A549 (cell line): ENCODE measurements around the gene CST4. TPM values are rescaled to one million over a fixed set of nuclear protein-coding genes. Genes with fewer than 3 reads are reported as not detected.

Source experiments
- ATAC-seq, 2 experiments: fragments of 200-7000 bp in 1 of 2; fragments of >200 bp in 1 of 2; cut with Nextera tagmentation in 1 of 2; cut with Tn5 transposase in 1 of 2; 3 replicates each; pipeline versions ENCODE4 v1.8.0 to v1.9.1; 2018 to 2020; ENCODE audit warnings: mild to moderate bottlenecking in 1 of 2, moderate library complexity in 1 of 2
- CTCF ChIA-PET: fragments of 300-600 bp; sonication (Branson Sonifier 250); formaldehyde crosslinking; extraction: SDS; loops from one replicate; lab custom pipeline; 2021; ENCODE audit warnings: antibody characterized with exemption, inconsistent platforms; lab: Yijun Ruan, JAX
- POLR2A ChIA-PET: fragments of 350-600 bp; formaldehyde crosslinking; extraction: SDS; loops from one replicate; lab custom pipeline; 2021; ENCODE audit warnings: antibody characterized with exemption, inconsistent platforms; lab: Yijun Ruan, JAX
- DNase-seq, 2 experiments: peaks; one replicate each; pipeline versions ENCODE4 v3.0.0 to v3.0.0-alpha.2; 2011 to 2016; ENCODE audit warnings: low read depth in 1 of 2, low spot score in 1 of 2
- FAIRE-seq: peaks from 2 replicates; lab custom pipeline; 2011; peaks lifted over from hg19 to GRCh38; lab: Jason Lieb, UNC
- H3K27ac ChIP-seq, 2 experiments: fragments of >200 bp; sonication (Bioruptor Twin); formaldehyde crosslinking; 3 replicates each; pipeline ENCODE4 v1.5.1; 2016 to 2017
- H3K4me1 ChIP-seq: fragments of >200 bp; sonication (Bioruptor Twin); formaldehyde crosslinking; 3 replicates; pipeline ENCODE4 v1.6.1; 2016
- H3K4me2 ChIP-seq: fragments of >200 bp; sonication (Bioruptor Twin); formaldehyde crosslinking; 3 replicates; pipeline ENCODE4 v1.6.1; 2016
- H3K4me3 ChIP-seq: fragments of >200 bp; sonication (Bioruptor Twin); formaldehyde crosslinking; 3 replicates; pipeline ENCODE4 v1.5.1; 2016
- H3K9me3 ChIP-seq: fragments of >200 bp; sonication (Bioruptor Twin); formaldehyde crosslinking; 3 replicates; pipeline ENCODE4 v1.6.1; 2016
- CBX2 ChIP-seq: fragments of 200-600 bp; sonication (generic); IDR thresholded peaks from 2 replicates; pipeline ENCODE4 v1.6.1; 2016; ENCODE audit warnings: low read depth, mild to moderate bottlenecking, borderline replicate concordance
- CHD2 ChIP-seq: fragments of 150-350 bp; IDR thresholded peaks from 2 replicates; pipeline ENCODE4 v1.6.1; 2014; ENCODE audit warnings: low read length; ENCODE audit not compliant: partially characterized antibody
- EHF ChIP-seq: fragments of 250-450 bp; sonication (Bioruptor Pico); IDR thresholded peaks from 2 replicates; pipeline ENCODE4 v1.5.0; 2020; ENCODE audit warnings: mild to moderate bottlenecking
- EP300 ChIP-seq, 2 experiments: fragments of >200 bp; sonication (Bioruptor Twin); formaldehyde crosslinking; IDR thresholded peaks; 2 replicates in 1 of 2; 3 replicates in 1 of 2; pipeline ENCODE4 v1.6.1; 2016 to 2017
- FOSL2 ChIP-seq, 2 experiments: fragments of 450-650 bp in 1 of 2; fragments of >200 bp in 1 of 2; sonication (Bioruptor Twin) in 1 of 2; formaldehyde crosslinking; IDR thresholded peaks; 2 replicates each; pipeline versions ENCODE4 v1.5.0 to v1.6.1; 2016 to 2020; ENCODE audit warnings: mild to moderate bottlenecking in 1 of 2, moderate library complexity in 1 of 2
- FOXS1 ChIP-seq: fragments of 250-450 bp; sonication (Bioruptor Pico); IDR thresholded peaks from 2 replicates; pipeline ENCODE4 v1.5.0; 2020; ENCODE audit warnings: mild to moderate bottlenecking, moderate library complexity
- HOXA7 ChIP-seq: fragments of 250-450 bp; sonication (Bioruptor Pico); IDR thresholded peaks from 2 replicates; pipeline ENCODE4 v1.5.0; 2020; ENCODE audit warnings: mild to moderate bottlenecking, moderate library complexity
- HOXB13 ChIP-seq: fragments of 250-450 bp; sonication (Bioruptor Pico); IDR thresholded peaks from 2 replicates; pipeline ENCODE4 v1.5.0; 2020; ENCODE audit warnings: low read depth, mild to moderate bottlenecking, moderate library complexity
- JUNB ChIP-seq: fragments of >200 bp; sonication (Bioruptor Twin); formaldehyde crosslinking; IDR thresholded peaks from 2 replicates; pipeline ENCODE4 v1.6.1; 2016
- KDM1A ChIP-seq: fragments of 200-600 bp; sonication (generic); IDR thresholded peaks from 2 replicates; pipeline ENCODE4 v1.6.1; 2016; ENCODE audit warnings: low read depth, mild to moderate bottlenecking
- KDM5A ChIP-seq: fragments of 200-600 bp; sonication (generic); IDR thresholded peaks from 2 replicates; pipeline ENCODE4 v1.6.1; 2016; ENCODE audit warnings: antibody characterized with exemption, mild to moderate bottlenecking
- MAFK ChIP-seq: fragments of 450-650 bp; IDR thresholded peaks from 2 replicates; pipeline ENCODE4 v1.6.1; 2014; ENCODE audit not compliant: partially characterized antibody
- MYC ChIP-seq: IDR thresholded peaks from 2 replicates; pipeline ENCODE4 v1.6.1; 2012; ENCODE audit warnings: mild to moderate bottlenecking, inconsistent platforms, low read length, improper control_type of control experiment, borderline replicate concordance
- NPAS2 ChIP-seq: fragments of 250-450 bp; sonication (Bioruptor Pico); IDR thresholded peaks from 2 replicates; pipeline ENCODE4 v1.8.0; 2022; ENCODE audit warnings: mild to moderate bottlenecking, moderate library complexity, borderline replicate concordance
- RFX5 ChIP-seq: fragments of 450-650 bp; IDR thresholded peaks from 2 replicates; pipeline ENCODE4 v1.7.1; 2014; ENCODE audit warnings: antibody characterized with exemption, mild to moderate bottlenecking, moderate library complexity
- RNF2 ChIP-seq: fragments of 200-600 bp; sonication (generic); IDR thresholded peaks from 2 replicates; pipeline ENCODE4 v1.6.1; 2016; ENCODE audit warnings: low read depth, mild to moderate bottlenecking, antibody characterized with exemption, moderate library complexity, borderline replicate concordance
- ZSCAN20 ChIP-seq: fragments of 250-450 bp; sonication (Bioruptor Pico); IDR thresholded peaks from 2 replicates; pipeline ENCODE4 v1.8.0; 2022; ENCODE audit warnings: mild to moderate bottlenecking, moderate library complexity
- WGBS: methylation state at CpG from one replicate; pipeline ENCODE4 v1.1.6; 2017; ENCODE audit errors: missing lambda C conversion rate; 5-methylcytosine and 5-hydroxymethylcytosine counted together
- polyA plus RNA-seq, 4 experiments: library from polyadenylated mRNA; depleted of rRNA in 3 of 4; stranded (reverse); fragments of >200 nt; fragmentation: RNase III in 1 of 4; extraction: RNeasy Plus Mini Kit Qiagen cat#74134 plus additional on column Dnase treatment in 1 of 4; gene quantifications; 2 replicates in 3 of 4; 3 replicates in 1 of 4; pipeline ENCODE4 v1.2.3, GENCODE V29; 2011 to 2017
- TF ChIP-seq, protein P1 (sequence below): fragments of 250-450 bp; sonication (Bioruptor Pico); IDR thresholded peaks from 2 replicates; pipeline ENCODE4 v1.5.0; 2021; ENCODE audit warnings: mild to moderate bottlenecking, moderate library complexity, borderline replicate concordance
- TF ChIP-seq, protein P2 (sequence below): IDR thresholded peaks from 2 replicates; pipeline ENCODE4 v1.6.1; 2012; ENCODE audit warnings: low read depth, borderline replicate concordance
- TF ChIP-seq, protein P3 (sequence below): fragments of >200 bp; sonication (Bioruptor Twin); formaldehyde crosslinking; IDR thresholded peaks from 2 replicates; pipeline ENCODE4 v1.6.1; 2016
- TF ChIP-seq, protein P4 (sequence below): fragments of >200 bp; sonication (Bioruptor Twin); formaldehyde crosslinking; IDR thresholded peaks from 3 replicates; pipeline ENCODE4 v1.5.1; 2016

Gene CST4
- polyA plus RNA-seq, 2 of the 4 experiments (the other 2 are of a cell fraction) = not detected

DNA sequence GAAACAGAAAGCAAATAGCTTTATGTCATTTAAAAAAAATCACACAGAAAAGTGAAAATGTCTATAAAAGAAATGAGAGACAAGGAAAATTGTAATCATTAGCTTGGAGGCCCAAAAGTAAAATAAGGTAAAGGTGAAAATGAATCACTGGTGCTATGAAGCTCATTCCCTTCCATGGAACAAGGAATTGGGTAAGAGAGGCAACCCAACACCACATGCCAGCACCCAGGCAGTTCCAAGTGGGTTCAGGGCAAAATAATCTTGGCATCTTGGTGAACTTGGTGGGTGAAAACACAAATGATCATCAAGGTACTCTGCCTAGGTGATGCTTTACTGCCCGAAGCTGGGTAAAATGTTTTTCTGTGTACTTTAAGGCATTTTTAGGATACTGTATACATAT, 16.7 kb downstream of the CST4 start:
- ChIA-PET POLR2A (no interaction called here), CTCF (no interaction called here)
- no peak overlapping the region for H3K27ac ChIP-seq
- H3K9me3 ChIP-seq = no peaks in the 10 kb centered on the region
- TF ChIP-seq MAFK (no peak), EP300 (IDR thresholded peaks at IDR 0.05) (no peak), CHD2 (no peak), ZSCAN20 (no peak), RNF2 (no peak), KDM1A (no peak), KDM5A (no peak), CBX2 (no peak)
- TF ChIP-seq, protein P1, sequence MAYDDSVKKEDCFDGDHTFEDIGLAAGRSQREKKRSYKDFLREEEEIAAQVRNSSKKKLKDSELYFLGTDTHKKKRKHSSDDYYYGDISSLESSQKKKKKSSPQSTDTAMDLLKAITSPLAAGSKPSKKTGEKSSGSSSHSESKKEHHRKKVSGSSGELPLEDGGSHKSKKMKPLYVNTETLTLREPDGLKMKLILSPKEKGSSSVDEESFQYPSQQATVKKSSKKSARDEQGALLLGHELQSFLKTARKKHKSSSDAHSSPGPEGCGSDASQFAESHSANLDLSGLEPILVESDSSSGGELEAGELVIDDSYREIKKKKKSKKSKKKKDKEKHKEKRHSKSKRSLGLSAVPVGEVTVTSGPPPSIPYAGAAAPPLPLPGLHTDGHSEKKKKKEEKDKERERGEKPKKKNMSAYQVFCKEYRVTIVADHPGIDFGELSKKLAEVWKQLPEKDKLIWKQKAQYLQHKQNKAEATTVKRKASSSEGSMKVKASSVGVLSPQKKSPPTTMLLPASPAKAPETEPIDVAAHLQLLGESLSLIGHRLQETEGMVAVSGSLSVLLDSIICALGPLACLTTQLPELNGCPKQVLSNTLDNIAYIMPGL (CRISPR knock-in tag) = no peak
- TF ChIP-seq, protein P2, sequence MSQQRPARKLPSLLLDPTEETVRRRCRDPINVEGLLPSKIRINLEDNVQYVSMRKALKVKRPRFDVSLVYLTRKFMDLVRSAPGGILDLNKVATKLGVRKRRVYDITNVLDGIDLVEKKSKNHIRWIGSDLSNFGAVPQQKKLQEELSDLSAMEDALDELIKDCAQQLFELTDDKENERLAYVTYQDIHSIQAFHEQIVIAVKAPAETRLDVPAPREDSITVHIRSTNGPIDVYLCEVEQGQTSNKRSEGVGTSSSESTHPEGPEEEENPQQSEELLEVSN = no peak
- no peak overlapping the region for H3K4me2 ChIP-seq
- H3K4me3 ChIP-seq = no peak overlapping the region
- no peaks in the 10 kb centered on the region for H3K4me1 ChIP-seq
- whole genome bisulfite sequencing = 63% methylated on average over 1 of the region's 1 CpG
- ATAC-seq = no peak
- DNase-seq = no peak
- no peak for FAIRE-seq

DNA sequence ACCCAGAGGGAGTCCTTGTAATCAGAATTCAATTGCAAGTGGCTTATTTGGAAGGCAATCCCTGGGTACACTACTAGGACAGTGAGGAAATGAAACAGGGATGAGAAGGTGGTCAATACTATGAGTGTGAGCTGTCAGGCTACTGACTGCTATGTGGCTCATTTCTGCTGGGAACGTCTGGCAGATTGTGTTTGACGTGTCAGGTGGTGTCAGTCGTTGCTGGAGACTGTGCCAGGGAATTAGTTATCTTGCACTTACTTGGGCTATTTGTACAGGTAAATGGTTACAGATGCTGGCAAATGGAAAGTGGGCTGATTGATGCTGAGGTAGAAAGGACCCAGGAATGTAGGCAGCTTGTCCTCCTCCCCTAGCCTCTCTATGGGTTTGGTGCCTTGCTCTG, 17.4 kb downstream of the CST4 start:
- Histone ChIP-seq H3K4me2 (no peak overlapping the region), H3K4me1 (no peaks in the 10 kb centered on the region), H3K27ac (no peak overlapping the region), H3K4me3 (no peak overlapping the region), H3K9me3 (no peaks in the 10 kb centered on the region)
- ChIA-PET POLR2A (no interaction called here), CTCF (interaction anchor here (1.3 kb wide), 1 partner anchor 91 kb away, joined by 3 read pairs; no protein-coding TSS in a partner anchor)
- FAIRE-seq (peak; percentile 49), ATAC-seq (no peak), DNase-seq (no peak)
- WGBS = 55% methylated on average over 3 of the region's 3 CpGs
- TF ChIP-seq MYC = no peak

DNA sequence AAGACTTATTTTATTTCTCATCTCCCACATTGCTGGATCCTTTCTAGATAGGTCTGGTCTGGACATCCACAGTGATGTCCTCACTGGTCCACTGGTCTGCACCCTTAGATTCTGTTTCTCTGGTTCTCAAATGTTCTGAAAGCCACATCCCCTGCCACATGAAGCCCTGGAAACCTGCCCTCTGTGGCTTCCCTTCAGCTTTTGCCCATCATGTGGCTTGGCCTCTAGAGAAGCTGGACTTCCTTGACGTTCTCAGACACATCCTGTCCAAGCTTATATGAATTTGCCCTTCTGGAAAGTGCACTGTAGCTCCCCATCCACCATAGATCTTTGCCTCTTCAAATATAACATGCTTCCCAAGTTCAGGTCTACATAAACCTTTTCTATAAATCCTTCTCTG, 18.5 kb downstream of the CST4 start:
- no peak overlapping the region for H3K4me2 ChIP-seq
- no peaks in the 10 kb centered on the region for H3K9me3 ChIP-seq
- no peak for DNase-seq
- WGBS = 7% methylated on average over 1 of the region's 1 CpG
- POLR2A ChIA-PET = no interaction called here
- FAIRE-seq = no peak
- CTCF ChIA-PET = interaction anchor here (1.3 kb wide), 1 partner anchor 68 kb away, joined by 3 read pairs; no protein-coding TSS in a partner anchor
- ATAC-seq = no peak
- H3K4me1 ChIP-seq = no peaks in the 10 kb centered on the region
- H3K4me3 ChIP-seq = no peak overlapping the region
- H3K27ac ChIP-seq = no peak overlapping the region
- TF ChIP-seq JUNB = no peak
- TF ChIP-seq NPAS2 (CRISPR knock-in tag) = no peak
- no peak for TF ChIP-seq EHF (CRISPR knock-in tag)
- no peak for TF ChIP-seq HOXA7 (CRISPR knock-in tag)
- no peak for TF ChIP-seq RFX5
- no peak for TF ChIP-seq MAFK
- TF ChIP-seq, protein P3, sequence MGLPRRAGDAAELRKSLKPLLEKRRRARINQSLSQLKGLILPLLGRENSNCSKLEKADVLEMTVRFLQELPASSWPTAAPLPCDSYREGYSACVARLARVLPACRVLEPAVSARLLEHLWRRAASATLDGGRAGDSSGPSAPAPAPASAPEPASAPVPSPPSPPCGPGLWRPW = no peak
- no peak for TF ChIP-seq HOXB13
- no peak for TF ChIP-seq FOSL2 (IDR thresholded peaks at IDR 0.05)
- TF ChIP-seq FOSL2 (CRISPR knock-in tag; IDR thresholded peaks at IDR 0.05) = no peak
- TF ChIP-seq, protein P4, sequence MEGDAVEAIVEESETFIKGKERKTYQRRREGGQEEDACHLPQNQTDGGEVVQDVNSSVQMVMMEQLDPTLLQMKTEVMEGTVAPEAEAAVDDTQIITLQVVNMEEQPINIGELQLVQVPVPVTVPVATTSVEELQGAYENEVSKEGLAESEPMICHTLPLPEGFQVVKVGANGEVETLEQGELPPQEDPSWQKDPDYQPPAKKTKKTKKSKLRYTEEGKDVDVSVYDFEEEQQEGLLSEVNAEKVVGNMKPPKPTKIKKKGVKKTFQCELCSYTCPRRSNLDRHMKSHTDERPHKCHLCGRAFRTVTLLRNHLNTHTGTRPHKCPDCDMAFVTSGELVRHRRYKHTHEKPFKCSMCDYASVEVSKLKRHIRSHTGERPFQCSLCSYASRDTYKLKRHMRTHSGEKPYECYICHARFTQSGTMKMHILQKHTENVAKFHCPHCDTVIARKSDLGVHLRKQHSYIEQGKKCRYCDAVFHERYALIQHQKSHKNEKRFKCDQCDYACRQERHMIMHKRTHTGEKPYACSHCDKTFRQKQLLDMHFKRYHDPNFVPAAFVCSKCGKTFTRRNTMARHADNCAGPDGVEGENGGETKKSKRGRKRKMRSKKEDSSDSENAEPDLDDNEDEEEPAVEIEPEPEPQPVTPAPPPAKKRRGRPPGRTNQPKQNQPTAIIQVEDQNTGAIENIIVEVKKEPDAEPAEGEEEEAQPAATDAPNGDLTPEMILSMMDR = no peak
- TF ChIP-seq FOXS1 (CRISPR knock-in tag) = no peak
- no peak for TF ChIP-seq CHD2
